Stomach (tissue), 9 donors: ENCODE measurements around the gene ASCC3. TPM values are rescaled to one million over a fixed set of nuclear protein-coding genes. Genes with fewer than 3 reads are reported as not detected.

Experiments used
- DNase-seq, 2 donors: peaks; one replicate each; pipeline versions ENCODE4 v3.0.0 to v3.0.0-alpha.2; 2013 to 2019
- H3K27ac ChIP-seq, 5 donors: fragments of 200-600 bp in 4 of 5; sonication (generic) in 4 of 5; one replicate each; pipeline ENCODE4 v1.5.1; 2013 to 2019; ENCODE audit warnings: mild to moderate bottlenecking in 1 of 5, moderate library complexity in 1 of 5
- H3K27me3 ChIP-seq, 3 donors: fragments of 200-600 bp; sonication (generic); one replicate each; pipeline ENCODE4 v1.5.1; 2017 to 2019; ENCODE audit warnings: mixed run types in 1 of 3
- H3K36me3 ChIP-seq, 4 donors: fragments of 200-600 bp; sonication (generic); 1 replicate in 3 of 4; 2 replicates in 1 of 4; pipeline ENCODE4 v1.5.1; 2016 to 2019
- H3K4me1 ChIP-seq, 4 donors: fragments of 200-600 bp; sonication (generic); one replicate each; pipeline ENCODE4 v1.5.1; 2016 to 2019
- H3K4me3 ChIP-seq, 4 donors: fragments of 200-600 bp; sonication (generic) in 3 of 4; one replicate each; pipeline ENCODE4 v1.5.1; 2016 to 2019; ENCODE audit warnings: mild to moderate bottlenecking in 1 of 4
- H3K9me3 ChIP-seq, 4 donors: fragments of 200-600 bp; sonication (generic); one replicate each; pipeline ENCODE4 v1.5.1; 2016 to 2019
- CTCF ChIP-seq, 7 experiments: fragments of 450-650 bp in 4 of 7; fragments of 200-600 bp in 3 of 7; sonication (generic) in 3 of 7; IDR thresholded peaks; one replicate each; pipeline ENCODE4 v1.5.1; 2016 to 2019; ENCODE audit warnings: antibody characterized with exemption in 7 of 7, control low read depth in 2 of 7, mild to moderate bottlenecking in 1 of 7
- EP300 ChIP-seq: sonication (generic); formaldehyde crosslinking; IDR thresholded peaks from one replicate; pipeline ENCODE4 v1.6.1; 2017; ENCODE audit warnings: antibody characterized with exemption
- POLR2A ChIP-seq, 4 donors: fragments of 450-650 bp; IDR thresholded peaks; one replicate each; pipeline ENCODE4 v1.6.1; 2016; ENCODE audit warnings: antibody characterized with exemption in 4 of 4, control low read depth in 2 of 4, mild to moderate bottlenecking in 1 of 4, moderate library complexity in 1 of 4
- POLR2AphosphoS5 ChIP-seq, 3 donors: sonication (generic); formaldehyde crosslinking; IDR thresholded peaks; one replicate each; pipeline ENCODE4 v1.6.1; 2016; ENCODE audit warnings: antibody characterized with exemption in 3 of 3
- WGBS, 5 donors: extraction: QIAGEN DNeasy Blood & Tissue Kit in 3 of 5; methylation state at CpG; one replicate each; pipeline versions ENCODE4 v1.1.5 to v1.1.7; 2013 to 2018; 5-methylcytosine and 5-hydroxymethylcytosine counted together
- intact Hi-C: fragments of 100-400 bp; cut with DNase I; formaldehyde crosslinking; loops from one replicate; pipeline ENCODE4 v1.15.1; 2023; ENCODE audit warnings: low total_unique reads
- polyA plus RNA-seq, 3 donors: library from polyadenylated mRNA; stranded (reverse); fragments of 200-250 nt; gene quantifications; one replicate each; pipeline ENCODE4 v1.2.3, GENCODE V29; 2013
- total RNA-seq, 5 donors: library from RNA; depleted of rRNA; stranded (reverse); fragments of >200 nt; gene quantifications; one replicate each; pipeline versions ENCODE4 v1.1.0 to v1.2.3, GENCODE V29; 2014 to 2016
- donor health status: healthy with polysubstance abuse.
- donor health status: Bipolar disorder and iron deficiency.
- donor health status: healthy.

ASCC3 gene
- total and polyA plus RNA-seq, 8 donors, result 6.3 to 49.2 (median 19.1) TPM

GRCh38 chr6:100465701-100466409, 415.3 kb downstream of the ASCC3 start:
- Histone ChIP-seq H3K27me3 (peaks cover 48 to 100% (median 98%) of the 10 kb centered on the region in 3 donors), H3K36me3 (no peaks in the 10 kb centered on the region), H3K27ac (no peak overlapping the region), H3K4me1 (peaks cover 11 to 45% (median 23%) of the 10 kb centered on the region in 4 donors), H3K9me3 (peaks cover 0 to 46% (median 10%) of the 10 kb centered on the region in 4 donors), H3K4me3 (no peak overlapping the region)
- TF ChIP-seq EP300, result no peak
- no peak for TF ChIP-seq CTCF (IDR thresholded peaks at IDR 0.05)
- no peak for TF ChIP-seq POLR2A (IDR thresholded peaks at IDR 0.05)
- peak in 1 of 2 donors; percentile 24 for DNase-seq
- intact Hi-C loops, result no loop called here
- WGBS, 5 donors, result 14 to 17% (median 15%) methylated on average over 20 of the region's 20 CpGs

GRCh38 chr6:100464903-100465700, 416.0 kb downstream of the ASCC3 start, which contains the start of gene SIM1:
Gene SIM1, minus strand, starts transcription at chr6:100464921. Its CDS starts 1,453 bp downstream, at chr6:100463468.
- DNase-seq, result peak in 1 of 2 donors; percentile 92
- 3 to 16% (median 13%) methylated on average over 44 to 66 of the region's 66 CpGs for WGBS, 5 donors
- Histone ChIP-seq H3K27me3 (peaks cover 52 to 100% (median 97%) of the 10 kb centered on the region in 3 donors), H3K36me3 (no peaks in the 10 kb centered on the region), H3K9me3 (peaks cover 0 to 46% (median 10%) of the 10 kb centered on the region in 4 donors), H3K4me1 (peaks cover 11 to 45% (median 24%) of the 10 kb centered on the region in 4 donors), H3K4me3 (peak within 1 kb of the TSS in 3 of 4 donors; percentile 20 to 45 (median 34)), H3K27ac (no peak within 1 kb of the TSS)
- intact Hi-C loops, result no loop called here
- TF ChIP-seq EP300, result no peak

GRCh38 chr6:100464162-100464851, 416.8 kb downstream of the ASCC3 start:
- H3K27me3 ChIP-seq, result peaks cover 48 to 100% (median 97%) of the 10 kb centered on the region in 3 donors
- H3K9me3 ChIP-seq, result peaks cover 0 to 45% (median 10%) of the 10 kb centered on the region in 4 donors
- no peaks in the 10 kb centered on the region for H3K36me3 ChIP-seq
- H3K4me3 ChIP-seq, result peak overlapping the region in 2 of 4 donors; percentile 34 to 45
- peaks cover 11 to 45% (median 24%) of the 10 kb centered on the region in 4 donors for H3K4me1 ChIP-seq
- no peak overlapping the region for H3K27ac ChIP-seq
- WGBS, 5 donors, result 8 to 17% (median 10%) methylated on average over 12 to 46 of the region's 46 CpGs
- TF ChIP-seq POLR2AphosphoS5 (IDR thresholded peaks at IDR 0.05) (no peak), EP300 (no peak), CTCF (IDR thresholded peaks at IDR 0.05) (no peak), POLR2A (IDR thresholded peaks at IDR 0.05) (no peak)
- DNase-seq, result peak in 1 of 2 donors; percentile 41
- intact Hi-C loops, result no loop called here

- Histone ChIP-seq H3K9me3 (peaks cover 0 to 41% (median 10%) of the 10 kb centered on the region in 4 donors), H3K36me3 (no peaks in the 10 kb centered on the region), H3K4me3 (no peak overlapping the region), H3K27me3 (peaks cover 45 to 100% (median 97%) of the 10 kb centered on the region in 3 donors), H3K4me1 (peaks cover 11 to 40% (median 25%) of the 10 kb centered on the region in 4 donors), H3K27ac (no peak overlapping the region)
- intact Hi-C loops, result no loop called here
- TF ChIP-seq POLR2A (IDR thresholded peaks at IDR 0.05) (no peak), CTCF (IDR thresholded peaks at IDR 0.05) (no peak), POLR2AphosphoS5 (IDR thresholded peaks at IDR 0.05) (no peak), EP300 (no peak)
- 8 to 15% (median 10%) methylated on average over 24 of the region's 24 CpGs for WGBS, 5 donors
- peak in 1 of 2 donors; percentile 11 for DNase-seq
These were observed 417.4 kb downstream of the ASCC3 start for GRCh38 chr6:100463630-100464161.
